ENCODE results near the gene CYSLTR2.

CYSLTR2 gene

GRCh38 chr13:48746821-48747220 is 93.1 kb downstream of the CYSLTR2 start:
- DNase-seq: no peak

- DNase-seq: no peak
These were observed 95.0 kb downstream of the CYSLTR2 start for GRCh38 chr13:48748681-48749080.

GRCh38 chr13:48749144-48749543 is 95.4 kb downstream of the CYSLTR2 start:
- no peak for DNase-seq

GRCh38 chr13:48749699-48750473 is 96.2 kb downstream of the CYSLTR2 start:
- DNase-seq: peak; percentile 28

GRCh38 chr13:48750588-48751383 is 97.1 kb downstream of the CYSLTR2 start:
- no peak for DNase-seq

GRCh38 chr13:48760626-48761025 is 106.9 kb downstream of the CYSLTR2 start:
- no peak for DNase-seq

Data from NCI-H69 (cell line).